Measurements from ENCODE around the gene C1QTNF6. TPM values are rescaled to one million over a fixed set of nuclear protein-coding genes. Genes with fewer than 3 reads are reported as not detected.
A peak's percentile ranks its signal among the peaks of the same experiment; 100 is the strongest.

C1QTNF6 gene
- total RNA-seq, 1 donor, result 11.9 TPM

DNA sequence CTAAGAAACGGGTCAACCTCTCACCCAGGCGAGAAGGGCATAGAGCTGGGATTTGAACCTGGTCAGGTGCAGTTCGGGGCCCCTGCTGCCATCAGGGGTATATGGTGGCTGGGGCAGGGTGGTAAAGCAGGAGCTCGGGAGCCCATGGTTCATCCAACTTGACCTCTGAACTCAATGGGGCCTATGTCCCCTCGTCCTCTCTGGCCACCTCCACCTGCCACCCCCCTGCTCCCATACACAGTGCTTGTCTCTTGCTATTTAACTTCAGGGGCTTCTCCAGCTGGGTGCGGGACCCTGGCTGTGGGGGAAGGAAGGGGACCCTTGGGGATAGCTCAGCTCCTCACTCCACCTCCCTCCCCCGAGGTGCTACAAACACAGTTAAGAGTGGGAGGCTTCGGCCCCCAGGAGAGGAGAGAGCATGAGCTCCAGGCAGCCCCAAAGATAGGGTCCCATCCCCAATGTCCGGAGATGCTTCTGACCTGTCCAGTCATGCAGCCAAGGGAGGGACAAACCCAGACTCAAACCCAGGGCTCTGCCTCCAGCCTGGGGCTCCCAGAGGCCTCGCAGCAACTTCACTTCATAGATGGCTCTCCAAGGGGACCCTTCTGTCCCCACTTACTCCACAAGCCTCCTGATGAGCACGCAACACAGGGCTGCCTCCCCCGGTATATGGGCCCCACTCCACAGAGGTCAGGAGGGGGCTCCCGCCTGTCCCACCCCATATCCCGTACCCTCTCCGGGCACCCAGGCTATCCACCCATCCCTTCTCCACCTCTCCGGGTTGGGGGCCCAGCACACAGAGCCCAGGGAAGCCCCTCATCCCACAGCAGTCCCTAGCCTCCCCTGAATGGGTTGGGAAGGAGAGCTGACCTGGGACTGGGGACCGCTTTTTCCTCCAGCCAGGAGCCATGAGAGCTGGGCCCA lies 39.0 kb downstream of the C1QTNF6 start:
- H4K20me1 ChIP-seq (ENCODE audit: insufficient read depth, low read length), result no peaks in the 10 kb centered on the region
- no peak overlapping the region for H3K27ac ChIP-seq (ENCODE audit: low read depth, low read length)
- peak; percentile 47 for DNase-seq (ENCODE audit: insufficient read length, low spot score, missing footprints)
- TF ChIP-seq, protein P1, sequence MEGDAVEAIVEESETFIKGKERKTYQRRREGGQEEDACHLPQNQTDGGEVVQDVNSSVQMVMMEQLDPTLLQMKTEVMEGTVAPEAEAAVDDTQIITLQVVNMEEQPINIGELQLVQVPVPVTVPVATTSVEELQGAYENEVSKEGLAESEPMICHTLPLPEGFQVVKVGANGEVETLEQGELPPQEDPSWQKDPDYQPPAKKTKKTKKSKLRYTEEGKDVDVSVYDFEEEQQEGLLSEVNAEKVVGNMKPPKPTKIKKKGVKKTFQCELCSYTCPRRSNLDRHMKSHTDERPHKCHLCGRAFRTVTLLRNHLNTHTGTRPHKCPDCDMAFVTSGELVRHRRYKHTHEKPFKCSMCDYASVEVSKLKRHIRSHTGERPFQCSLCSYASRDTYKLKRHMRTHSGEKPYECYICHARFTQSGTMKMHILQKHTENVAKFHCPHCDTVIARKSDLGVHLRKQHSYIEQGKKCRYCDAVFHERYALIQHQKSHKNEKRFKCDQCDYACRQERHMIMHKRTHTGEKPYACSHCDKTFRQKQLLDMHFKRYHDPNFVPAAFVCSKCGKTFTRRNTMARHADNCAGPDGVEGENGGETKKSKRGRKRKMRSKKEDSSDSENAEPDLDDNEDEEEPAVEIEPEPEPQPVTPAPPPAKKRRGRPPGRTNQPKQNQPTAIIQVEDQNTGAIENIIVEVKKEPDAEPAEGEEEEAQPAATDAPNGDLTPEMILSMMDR (IDR thresholded peaks at IDR 0.05; ENCODE audit: extremely low read depth, low read depth, low read length), result no peak
- peaks cover 15% of the 10 kb centered on the region for H3K27me3 ChIP-seq (ENCODE audit: insufficient read depth, low read length)
- H3K9me3 ChIP-seq (ENCODE audit: low read depth, low read length), result no peaks in the 10 kb centered on the region
- H3K4me1 ChIP-seq (ENCODE audit: insufficient read depth, low read length), result no peaks in the 10 kb centered on the region
- no peak overlapping the region for H3K4me2 ChIP-seq (ENCODE audit: insufficient read depth, low read length)
- no peak overlapping the region for H2AFZ ChIP-seq (ENCODE audit: low read length)
- no peak overlapping the region for H3K4me3 ChIP-seq (ENCODE audit: insufficient read depth, low read length)
- H3K36me3 ChIP-seq (ENCODE audit: insufficient read depth, low read length), result no peaks in the 10 kb centered on the region
- no peaks in the 10 kb centered on the region for H3K79me2 ChIP-seq (ENCODE audit: insufficient read depth, low read length)

DNA sequence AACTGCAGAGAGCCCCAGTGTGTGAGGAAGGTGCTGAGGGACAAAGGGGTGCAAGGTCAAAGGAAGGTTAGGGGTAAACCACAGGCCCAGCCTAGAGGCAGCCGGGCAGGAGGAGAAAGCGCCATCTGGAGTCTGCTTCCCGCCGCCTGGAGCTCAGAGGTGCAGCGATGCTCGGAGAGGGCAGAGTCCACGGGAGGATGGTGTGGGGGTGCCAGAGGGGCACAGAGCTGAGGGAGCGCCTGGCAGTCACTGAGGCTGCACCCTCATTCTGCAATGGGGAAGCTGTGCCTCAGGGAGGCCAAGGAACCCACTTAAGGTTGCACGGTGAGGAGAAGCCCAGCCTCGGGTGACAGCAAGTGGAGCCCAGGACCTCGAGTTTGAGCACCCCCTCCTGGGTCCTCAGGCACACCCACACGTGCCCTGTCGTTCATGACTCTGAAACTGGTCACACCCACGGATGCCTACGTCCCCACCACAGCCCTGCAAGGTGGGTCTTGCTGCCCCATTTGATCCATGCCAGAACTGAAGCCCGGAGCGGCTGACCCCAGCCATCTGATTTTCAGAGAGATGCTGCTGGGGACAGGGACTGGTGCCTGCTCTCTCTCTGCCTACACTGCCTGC lies 39.9 kb downstream of the C1QTNF6 start:
- no peaks in the 10 kb centered on the region for H3K79me2 ChIP-seq (ENCODE audit: insufficient read depth, low read length)
- H3K4me3 ChIP-seq (ENCODE audit: insufficient read depth, low read length), result no peak overlapping the region
- no peak overlapping the region for H3K4me2 ChIP-seq (ENCODE audit: insufficient read depth, low read length)
- H3K9me3 ChIP-seq (ENCODE audit: low read depth, low read length), result no peaks in the 10 kb centered on the region
- H2AFZ ChIP-seq (ENCODE audit: low read length), result no peak overlapping the region
- no peaks in the 10 kb centered on the region for H3K36me3 ChIP-seq (ENCODE audit: insufficient read depth, low read length)
- H3K27me3 ChIP-seq (ENCODE audit: insufficient read depth, low read length), result peaks cover 12% of the 10 kb centered on the region
- no peak overlapping the region for H3K27ac ChIP-seq (ENCODE audit: low read depth, low read length)
- no peaks in the 10 kb centered on the region for H3K4me1 ChIP-seq (ENCODE audit: insufficient read depth, low read length)
- peak; percentile 32 for DNase-seq (ENCODE audit: insufficient read length, low spot score, missing footprints)
- TF ChIP-seq, protein P1 (IDR thresholded peaks at IDR 0.05; ENCODE audit: extremely low read depth, low read depth, low read length), result no peak
- no peaks in the 10 kb centered on the region for H4K20me1 ChIP-seq (ENCODE audit: insufficient read depth, low read length)

DNA sequence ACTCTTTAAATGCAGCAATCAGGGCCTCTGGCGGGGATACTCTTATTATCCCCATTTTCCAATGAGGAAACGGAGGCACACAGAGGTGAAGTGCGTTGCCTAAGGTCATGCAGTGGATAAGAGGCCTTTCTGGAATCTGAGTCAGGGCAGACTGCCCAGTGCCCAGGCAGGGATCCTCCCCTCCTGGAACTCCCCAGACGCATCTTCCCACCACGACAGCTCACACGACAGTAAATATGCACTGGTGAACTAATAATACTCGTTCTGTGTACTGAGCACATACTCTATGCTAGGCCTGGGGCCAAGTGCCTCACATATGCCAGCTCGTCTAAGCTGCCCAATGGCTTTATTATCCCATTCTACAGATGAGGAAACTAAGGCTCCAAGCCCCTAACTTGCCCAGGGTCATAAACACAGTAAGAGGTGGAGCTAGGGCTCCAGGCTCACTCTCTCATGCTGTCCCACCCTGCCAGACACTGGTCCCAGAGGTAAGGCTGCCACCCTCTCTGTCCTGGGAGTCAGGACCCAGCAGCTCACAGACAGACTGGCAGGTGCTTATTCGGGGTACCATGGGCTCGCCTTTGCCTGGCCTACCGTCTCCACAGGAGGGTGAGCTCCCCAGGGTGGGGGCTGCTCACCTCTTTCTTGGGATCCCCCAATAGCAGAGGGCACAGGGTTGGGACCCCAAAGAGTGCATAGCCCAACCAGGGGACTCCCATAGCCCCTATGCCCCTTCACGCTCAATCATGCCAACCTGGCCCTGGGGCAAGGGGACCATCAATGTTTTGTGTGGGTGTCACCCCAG lies 40.7 kb downstream of the C1QTNF6 start:
- H3K4me1 ChIP-seq (ENCODE audit: insufficient read depth, low read length), result no peaks in the 10 kb centered on the region
- H3K4me3 ChIP-seq (ENCODE audit: insufficient read depth, low read length), result no peak overlapping the region
- H2AFZ ChIP-seq (ENCODE audit: low read length), result no peak overlapping the region
- H3K27me3 ChIP-seq (ENCODE audit: insufficient read depth, low read length), result peaks cover 12% of the 10 kb centered on the region
- H4K20me1 ChIP-seq (ENCODE audit: insufficient read depth, low read length), result no peaks in the 10 kb centered on the region
- no peak overlapping the region for H3K27ac ChIP-seq (ENCODE audit: low read depth, low read length)
- H3K36me3 ChIP-seq (ENCODE audit: insufficient read depth, low read length), result no peaks in the 10 kb centered on the region
- DNase-seq (ENCODE audit: insufficient read length, low spot score, missing footprints), result peak; percentile 60
- H3K9me3 ChIP-seq (ENCODE audit: low read depth, low read length), result no peaks in the 10 kb centered on the region
- H3K79me2 ChIP-seq (ENCODE audit: insufficient read depth, low read length), result no peaks in the 10 kb centered on the region
- no peak overlapping the region for H3K4me2 ChIP-seq (ENCODE audit: insufficient read depth, low read length)
- TF ChIP-seq, protein P1 (IDR thresholded peaks at IDR 0.05; ENCODE audit: extremely low read depth, low read depth, low read length), result no peak
